A673 (cell line): ENCODE results near the gene TBX1. TPM values are rescaled to one million over a fixed set of nuclear protein-coding genes. Genes with fewer than 3 reads are reported as not detected.

Source experiments
- BruUV-seq: library from RNA; stranded (reverse); fragments of 400-500 nt; replicated peaks from 2 replicates; lab custom pipeline; 2021; lab: Mats Ljungman, UMichigan
- CTCF ChIA-PET: fragments of 300-600 bp; sonication (Branson Sonifier 250); formaldehyde crosslinking; loops from one replicate; lab custom pipeline; 2022; ENCODE audit warnings: antibody characterized with exemption; lab: Charles Lee
- POLR2A ChIA-PET: fragments of 300-600 bp; sonication (Branson Sonifier 250); formaldehyde crosslinking; loops from one replicate; lab custom pipeline; 2022; ENCODE audit warnings: antibody characterized with exemption; ENCODE audit not compliant: low non-redundant PET; lab: Charles Lee
- DNase-seq: peaks from one replicate; pipeline ENCODE4 v3.0.0-alpha.2; 2015; ENCODE audit warnings: low spot score
- H3K27ac ChIP-seq: fragments of 200-600 bp; sonication (generic); 2 replicates; pipeline ENCODE4 v1.5.1; 2016; ENCODE audit warnings: mixed run types, low read depth, mild to moderate bottlenecking, mixed read lengths, antibody characterized with exemption, low read length; ENCODE audit not compliant: poor library complexity, severe bottlenecking
- H3K27me3 ChIP-seq: fragments of 200-600 bp; sonication (generic); replicated peaks from 2 replicates; pipeline ENCODE4 v1.6.1; 2017; ENCODE audit warnings: mixed run types, low read depth, mild to moderate bottlenecking, mixed read lengths, antibody characterized with exemption, low read length; ENCODE audit not compliant: insufficient read depth, poor library complexity
- H3K36me3 ChIP-seq: fragments of 200-600 bp; sonication (generic); 2 replicates; pipeline ENCODE4 v1.6.1; 2016; ENCODE audit warnings: mixed run types, mild to moderate bottlenecking, mixed read lengths, antibody characterized with exemption, low read length; ENCODE audit not compliant: insufficient read depth, poor library complexity, severe bottlenecking
- H3K4me1 ChIP-seq: fragments of 200-600 bp; sonication (generic); 2 replicates; pipeline ENCODE4 v1.6.1; 2017; ENCODE audit warnings: mixed run types, mild to moderate bottlenecking, mixed read lengths, antibody characterized with exemption, low read length; ENCODE audit not compliant: insufficient read depth, poor library complexity, severe bottlenecking
- H3K4me3 ChIP-seq: fragments of 200-600 bp; sonication (generic); 2 replicates; pipeline ENCODE4 v1.5.1; 2016; ENCODE audit warnings: low read depth, mixed run types, mild to moderate bottlenecking, mixed read lengths, low read length; ENCODE audit not compliant: poor library complexity, severe bottlenecking
- H3K9me3 ChIP-seq: fragments of 200-600 bp; sonication (generic); 2 replicates; pipeline ENCODE4 v1.6.1; 2016; ENCODE audit warnings: mixed run types, low read depth, mild to moderate bottlenecking, mixed read lengths, antibody characterized with exemption, low read length; ENCODE audit not compliant: poor library complexity, severe bottlenecking
- CTCF ChIP-seq: fragments of 300-800, 200-600 bp; sonication (generic); conservative IDR thresholded peaks from 2 replicates; pipeline ENCODE4 v1.5.1; 2017; ENCODE audit warnings: low read depth, mild to moderate bottlenecking, antibody characterized with exemption, low read length, moderate library complexity, mixed read lengths
- EZH2 ChIP-seq: fragments of 200-600 bp; sonication (generic); IDR thresholded peaks from 2 replicates; pipeline ENCODE4 v1.6.1; 2017; ENCODE audit warnings: borderline replicate concordance, low read depth, mild to moderate bottlenecking, mixed read lengths, antibody characterized with exemption, low read length; ENCODE audit not compliant: poor library complexity, severe bottlenecking
- intact Hi-C: fragments of 100-400 bp; cut with micrococcal nuclease; formaldehyde crosslinking; loops from one replicate; pipeline ENCODE4 v1.10.0; 2022; ENCODE audit not compliant: unreplicated experiment
- total RNA-seq: library from RNA; stranded (reverse); gene quantifications from 2 replicates; pipeline ENCODE4 v1.2.3, GENCODE V29; 2021

TBX1 gene
- total RNA-seq, 1 experiment from 2014 or later, result 3.6 TPM

GRCh38 chr22:19793661-19794310 lies 33.2 kb downstream of the TBX1 start:
- no TSS peak for BruUV-seq
- ChIA-PET CTCF (no interaction called here), POLR2A (interaction anchor here (0.7 kb wide), 1 partner anchor 678 kb away, joined by 5 read pairs; no protein-coding TSS in a partner anchor)
- Histone ChIP-seq H3K9me3 (peaks cover 5% of the 10 kb centered on the region), H3K36me3 (no peaks in the 10 kb centered on the region), H3K27ac (no peak overlapping the region), H3K4me3 (no peak overlapping the region), H3K27me3 (no peaks in the 10 kb centered on the region), H3K4me1 (peaks cover 6% of the 10 kb centered on the region)
- DNase-seq, result no peak
- intact Hi-C loops, result no loop called here
- TF ChIP-seq CTCF (no peak), EZH2 (no peak)

- BruUV-seq, result no TSS peak
- TF ChIP-seq CTCF (no peak), EZH2 (no peak)
- H3K27me3 ChIP-seq, result no peaks in the 10 kb centered on the region
- POLR2A ChIA-PET, result no interaction called here
- intact Hi-C loops, result no loop called here
- no peak overlapping the region for H3K4me3 ChIP-seq
- peaks cover 5% of the 10 kb centered on the region for H3K9me3 ChIP-seq
- peaks cover 9% of the 10 kb centered on the region for H3K4me1 ChIP-seq
- H3K27ac ChIP-seq, result no peak overlapping the region
- H3K36me3 ChIP-seq, result no peaks in the 10 kb centered on the region
- CTCF ChIA-PET, result no interaction called here
- no peak for DNase-seq
Observed at GRCh38 chr22:19795617-19796008, 35.0 kb downstream of the TBX1 start.

- H3K4me1 ChIP-seq, result peaks cover 9% of the 10 kb centered on the region
- H3K27ac ChIP-seq, result no peak overlapping the region
- ChIA-PET CTCF (no interaction called here), POLR2A (no interaction called here)
- no TSS peak for BruUV-seq
- no peak for DNase-seq
- no peaks in the 10 kb centered on the region for H3K27me3 ChIP-seq
- TF ChIP-seq EZH2 (no peak), CTCF (no peak)
- no peaks in the 10 kb centered on the region for H3K36me3 ChIP-seq
- H3K9me3 ChIP-seq, result peaks cover 5% of the 10 kb centered on the region
- no peak overlapping the region for H3K4me3 ChIP-seq
- intact Hi-C loops, result no loop called here
Observed at GRCh38 chr22:19796160-19796559, 35.6 kb downstream of the TBX1 start.
